Measurements from ENCODE around the gene OR10AD1.
"Not testable (repeated sequence)": the region's sequence is repeated elsewhere in the genome, so short reads cannot be mapped to it uniquely, and the experiment has no call there.

OR10AD1 gene

GRCh38 chr12:48157889-48158370 is 45.2 kb downstream of the OR10AD1 start:
- no peak for DNase-seq

GRCh38 chr12:48157018-48157888 is 45.8 kb downstream of the OR10AD1 start, which contains the start of gene ASB8:
TSS of gene ASB8 (minus strand) at chr12:48157515. CDS start at chr12:48153496, 4,019 bp downstream.
- peak; percentile 98 for DNase-seq

- no peak for DNase-seq
Observed at GRCh38 chr12:48156652-48157017, 46.5 kb downstream of the OR10AD1 start.

- not testable (repeated sequence) for DNase-seq
Observed at GRCh38 chr12:48155786-48156185, 47.3 kb downstream of the OR10AD1 start.

All from stimulated activated naive CD4-positive, alpha-beta T cell treated with Interleukin-2 at 50 U/mL for 16 hours (primary cell).